ENCODE results near the gene HOXD13. TPM values are rescaled to one million over a fixed set of nuclear protein-coding genes. Genes with fewer than 3 reads are reported as not detected.

The HOXD13 gene
- total RNA-seq, 1 donor from 2014 or later = not detected

DNA sequence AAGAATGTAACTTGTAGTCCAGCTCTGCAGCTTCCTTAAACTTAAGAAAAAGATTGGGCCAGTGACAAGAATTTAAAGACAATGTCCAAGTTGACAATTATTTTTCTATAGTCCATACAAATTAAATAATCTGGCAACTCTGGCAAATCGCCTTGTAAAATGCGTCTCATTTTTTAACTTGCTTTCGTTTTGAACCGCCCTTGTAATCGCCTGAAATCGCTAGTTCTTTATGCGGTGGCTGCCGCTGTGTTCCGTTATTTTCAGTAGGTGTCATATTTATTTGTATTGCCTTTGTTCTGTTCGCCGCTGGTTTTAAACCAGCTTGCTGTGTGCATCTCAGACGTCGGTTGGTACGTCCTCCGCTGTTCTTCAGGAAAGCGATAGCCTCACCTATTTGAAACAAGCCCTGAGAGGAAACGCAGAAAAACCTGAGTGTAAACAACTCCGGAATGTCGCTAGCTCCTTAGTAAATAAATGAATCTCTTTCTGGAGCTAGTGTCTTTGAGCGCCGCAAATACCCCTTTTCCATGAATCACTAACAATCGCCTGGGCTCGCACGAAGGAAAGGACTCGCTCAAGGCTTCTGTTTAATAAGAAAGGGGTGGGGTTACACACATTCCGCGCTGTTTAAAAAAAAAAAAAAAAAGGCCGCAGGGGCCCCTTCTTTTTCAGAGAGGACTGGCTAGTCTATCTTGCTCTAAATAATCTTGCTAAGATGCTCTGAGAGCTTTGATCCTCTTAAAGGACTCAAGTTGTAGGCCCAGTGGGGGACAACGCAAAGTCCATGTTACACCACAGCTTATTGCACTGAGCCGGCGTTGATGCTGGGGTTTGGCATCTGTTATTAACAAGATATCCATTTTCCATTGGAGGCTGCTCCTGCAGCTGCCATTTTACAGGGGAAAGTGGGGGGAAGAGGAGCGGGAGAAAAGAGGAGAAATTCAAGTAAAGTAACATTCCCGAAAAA lies 40.0 kb downstream of the HOXD13 start:
- no peak for DNase-seq

DNA sequence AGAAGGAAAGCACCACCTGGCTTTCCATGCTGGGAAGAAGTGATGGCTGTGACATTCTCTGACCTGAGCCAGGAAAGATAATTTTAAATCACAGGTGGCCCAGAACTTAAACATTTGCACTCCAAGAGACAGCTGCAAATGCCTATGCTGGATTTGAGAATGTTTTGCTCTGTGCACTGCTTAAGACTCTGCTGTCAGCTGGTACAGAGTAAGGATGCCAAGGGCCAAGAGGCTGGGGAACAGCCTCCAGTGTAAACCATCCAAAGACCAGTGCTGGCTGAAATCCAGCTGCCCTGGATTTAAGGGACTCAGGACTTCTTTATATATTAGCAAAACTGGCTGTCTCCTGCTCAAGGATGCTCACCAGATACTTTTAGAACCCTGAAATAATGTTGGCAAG lies 40.9 kb downstream of the HOXD13 start:
- no peak for DNase-seq

DNA sequence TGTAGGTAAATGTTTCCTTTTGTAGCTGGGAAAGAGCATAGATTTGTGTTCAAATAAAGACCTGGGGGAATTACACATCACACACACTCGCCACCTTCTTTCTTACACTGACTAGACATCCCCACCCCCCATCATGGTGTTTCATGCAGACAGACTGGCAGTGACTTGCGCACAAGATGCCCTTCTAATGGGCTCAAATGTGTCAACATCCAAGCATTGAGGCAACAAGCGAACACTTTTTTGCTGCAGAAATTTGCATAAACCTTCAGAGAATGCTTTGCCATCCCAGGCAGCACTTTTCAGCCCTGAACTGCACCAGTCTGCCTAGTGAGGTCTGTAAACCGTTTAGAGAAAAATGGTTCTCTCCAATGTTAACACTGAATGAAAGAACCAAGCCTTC lies 41.5 kb downstream of the HOXD13 start:
- DNase-seq = no peak

DNA sequence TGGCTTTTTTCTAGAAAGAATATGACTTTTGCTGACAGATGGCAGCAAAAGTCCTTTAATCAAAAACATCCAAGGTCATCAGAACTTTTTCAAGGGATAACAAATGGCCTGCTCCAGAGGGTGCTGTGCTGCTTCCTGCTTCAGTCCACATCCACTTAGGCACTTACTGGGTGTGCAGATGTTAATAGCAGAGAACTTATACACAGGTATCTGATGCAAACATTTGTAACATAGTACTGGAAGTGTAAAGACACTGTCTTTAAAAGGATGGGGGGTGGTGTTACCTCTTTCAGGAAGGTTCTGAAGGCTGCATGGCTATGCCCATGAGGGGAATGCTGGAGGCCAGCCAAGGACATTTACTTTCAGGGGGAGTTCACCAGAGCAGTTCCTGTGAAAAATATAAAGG lies 42.5 kb downstream of the HOXD13 start:
- no peak for DNase-seq

DNA sequence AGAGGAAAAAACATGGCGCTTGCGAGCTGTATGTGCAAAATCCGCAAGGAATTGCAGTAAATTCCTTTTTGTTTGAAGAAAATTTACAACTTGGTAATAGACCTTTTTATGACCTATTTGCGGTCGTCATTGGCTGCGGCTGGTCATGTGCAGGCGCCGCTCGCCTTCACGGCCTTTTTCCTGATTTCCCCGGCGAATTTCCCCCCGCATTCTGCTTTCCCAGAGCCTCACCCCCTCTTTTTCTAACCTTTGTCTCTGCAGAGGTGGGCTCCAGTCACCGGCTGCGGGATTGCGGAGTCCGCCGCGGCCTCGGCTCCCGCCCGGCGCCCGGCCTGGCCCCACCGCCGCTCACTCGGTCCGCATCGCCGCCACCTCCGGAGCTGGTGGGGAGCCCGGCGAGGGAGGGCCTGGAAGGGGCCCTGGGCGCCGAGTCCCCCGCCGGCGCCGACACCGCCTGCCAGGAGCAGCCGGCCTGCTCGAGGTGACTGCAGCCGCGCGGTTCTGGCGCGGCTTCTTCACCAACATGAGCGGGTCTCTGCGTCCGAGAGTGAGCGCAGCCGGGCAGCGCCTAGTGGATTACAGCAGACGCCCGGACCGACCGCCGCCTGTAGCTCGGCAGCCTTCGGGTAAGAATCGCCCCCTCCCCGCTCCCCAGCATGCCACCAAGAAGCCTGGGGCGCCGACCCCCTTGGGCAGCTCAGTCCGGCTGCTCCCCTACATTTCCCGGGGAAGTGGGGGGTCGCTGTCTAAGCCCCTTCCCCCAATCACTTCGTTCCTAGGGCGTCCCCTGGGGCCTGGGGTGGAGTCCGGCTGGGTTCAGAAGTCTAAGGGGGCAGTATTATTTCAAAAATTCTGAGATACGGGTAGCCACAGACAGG lies 44.1 kb downstream of the HOXD13 start:
- no peak for DNase-seq

DNA sequence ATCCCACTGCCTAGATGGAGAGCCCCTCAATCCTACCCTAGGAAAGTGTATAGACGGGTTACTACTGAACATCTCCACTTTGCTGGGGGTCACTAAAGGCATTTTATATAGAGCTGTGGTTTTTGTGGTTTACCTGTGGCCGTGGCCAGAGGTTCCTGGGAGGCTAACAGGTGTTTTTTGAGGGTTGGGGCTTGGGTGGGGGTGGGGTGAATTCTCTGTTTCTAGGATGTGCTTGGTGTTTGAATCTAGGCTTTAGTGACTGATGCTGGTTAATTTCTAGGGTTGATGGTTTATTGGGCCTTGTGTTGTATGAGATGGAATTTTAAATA lies 44.7 kb downstream of the HOXD13 start:
- DNase-seq = no peak

DNA sequence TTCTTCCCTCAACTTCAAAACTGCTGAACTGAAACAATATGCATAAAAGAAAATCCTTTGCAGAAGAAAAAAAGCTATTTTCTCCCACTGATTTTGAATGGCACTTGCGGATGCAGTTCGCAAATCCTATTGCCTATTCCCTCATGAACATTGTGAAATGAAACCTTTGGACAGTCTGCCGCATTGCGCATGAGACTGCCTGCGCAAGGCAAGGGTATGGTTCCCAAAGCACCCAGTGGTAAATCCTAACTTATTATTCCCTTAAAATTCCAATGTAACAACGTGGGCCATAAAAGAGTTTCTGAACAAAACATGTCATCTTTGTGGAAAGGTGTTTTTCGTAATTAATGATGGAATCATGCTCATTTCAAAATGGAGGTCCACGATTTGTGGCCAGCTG lies 45.4 kb downstream of the HOXD13 start:
- no peak for DNase-seq

DNA sequence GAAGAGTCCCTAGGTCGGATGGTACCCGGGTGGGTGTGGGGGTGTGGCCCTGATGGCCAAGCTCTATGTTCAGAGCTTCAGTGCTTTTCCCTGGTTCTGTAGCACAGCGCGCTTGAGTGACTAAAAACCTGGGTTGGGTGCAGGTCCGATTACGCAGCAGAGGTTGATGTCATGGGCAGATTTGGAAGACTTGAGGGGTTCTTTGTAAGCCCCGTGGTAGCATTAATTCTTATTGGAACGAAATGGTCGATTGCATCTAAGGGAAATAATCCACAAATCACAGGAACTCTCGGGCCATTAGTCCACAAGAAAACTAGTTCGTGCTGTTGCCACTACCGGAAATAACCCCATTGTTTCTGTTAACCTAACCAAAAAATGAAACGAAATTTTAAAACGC lies 46.0 kb downstream of the HOXD13 start:
- no peak for DNase-seq

DNA sequence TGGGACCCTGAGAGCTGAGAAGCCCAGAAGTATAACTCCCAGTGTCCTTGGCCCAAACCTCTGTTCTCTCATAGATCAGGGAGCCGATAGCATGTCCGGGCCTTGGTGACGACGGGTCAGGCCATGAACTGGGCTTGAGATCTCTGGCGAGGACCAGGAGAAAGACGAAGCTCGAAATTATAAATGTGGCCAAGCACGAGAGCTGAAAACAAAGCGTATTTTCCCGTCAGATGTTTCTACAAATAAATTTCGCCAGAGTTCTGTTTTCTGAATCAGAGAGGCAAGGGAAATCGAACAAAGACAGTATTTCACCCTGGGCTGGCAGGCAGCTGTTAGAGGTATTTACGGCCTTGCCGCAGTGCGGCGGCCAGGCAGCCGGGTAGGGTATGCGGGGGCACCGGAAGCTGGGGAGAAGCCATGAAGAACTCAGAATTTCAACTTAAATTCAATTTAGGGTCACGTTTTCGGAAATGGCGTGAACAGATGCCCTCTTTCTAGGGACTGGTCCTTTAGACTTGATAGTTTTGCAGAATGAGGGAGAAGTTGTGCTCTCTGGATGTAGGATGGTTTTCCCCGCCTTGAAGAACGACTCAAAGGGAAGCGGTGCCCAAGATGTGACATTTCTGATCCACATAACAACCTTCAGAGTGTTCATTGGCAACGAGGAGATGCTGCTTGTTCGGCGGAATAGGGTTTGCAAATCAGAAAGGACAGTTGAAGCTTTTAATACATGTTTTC lies 46.6 kb downstream of the HOXD13 start:
- DNase-seq = no peak

DNA sequence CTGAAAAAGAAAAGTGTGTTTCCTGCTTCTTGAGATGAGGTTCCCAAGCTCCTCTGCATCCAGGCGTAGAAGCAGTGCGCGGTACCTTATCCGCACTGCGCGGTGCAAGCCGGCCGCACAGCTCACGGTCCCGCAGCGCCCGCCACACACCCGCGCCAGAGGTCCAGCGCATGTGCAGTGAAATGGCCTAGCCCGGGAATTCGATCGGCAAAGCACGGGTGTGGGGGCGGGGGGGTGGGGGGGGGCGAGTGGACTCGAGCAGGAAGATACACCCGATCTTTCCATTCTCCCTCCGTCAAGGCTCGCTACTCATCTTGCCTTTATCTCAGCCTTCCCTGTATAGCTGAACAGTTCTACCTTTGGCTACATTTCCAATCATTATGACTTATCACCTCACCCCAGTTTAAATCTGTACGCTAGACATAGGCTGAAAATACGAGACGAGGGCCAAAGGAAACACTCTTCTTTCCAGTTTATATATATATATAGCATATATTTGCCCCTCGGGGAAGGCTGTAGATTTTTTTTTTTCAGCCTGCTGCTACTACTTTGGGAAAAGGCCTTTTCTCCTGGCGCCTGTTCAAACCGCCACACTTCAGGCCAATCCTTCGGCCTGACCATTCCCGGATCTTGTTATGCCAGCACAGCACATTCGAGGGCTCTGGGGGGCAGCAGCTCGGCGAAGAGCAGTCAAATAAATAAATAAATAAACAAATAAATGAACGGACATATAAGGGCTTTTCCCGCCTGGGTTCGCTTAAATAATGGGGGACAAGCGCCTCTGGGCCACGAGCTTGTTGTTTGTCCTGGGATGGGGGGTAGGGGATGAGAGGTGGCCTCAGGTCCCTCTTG lies 47.4 kb downstream of the HOXD13 start:
- DNase-seq = no peak

DNA sequence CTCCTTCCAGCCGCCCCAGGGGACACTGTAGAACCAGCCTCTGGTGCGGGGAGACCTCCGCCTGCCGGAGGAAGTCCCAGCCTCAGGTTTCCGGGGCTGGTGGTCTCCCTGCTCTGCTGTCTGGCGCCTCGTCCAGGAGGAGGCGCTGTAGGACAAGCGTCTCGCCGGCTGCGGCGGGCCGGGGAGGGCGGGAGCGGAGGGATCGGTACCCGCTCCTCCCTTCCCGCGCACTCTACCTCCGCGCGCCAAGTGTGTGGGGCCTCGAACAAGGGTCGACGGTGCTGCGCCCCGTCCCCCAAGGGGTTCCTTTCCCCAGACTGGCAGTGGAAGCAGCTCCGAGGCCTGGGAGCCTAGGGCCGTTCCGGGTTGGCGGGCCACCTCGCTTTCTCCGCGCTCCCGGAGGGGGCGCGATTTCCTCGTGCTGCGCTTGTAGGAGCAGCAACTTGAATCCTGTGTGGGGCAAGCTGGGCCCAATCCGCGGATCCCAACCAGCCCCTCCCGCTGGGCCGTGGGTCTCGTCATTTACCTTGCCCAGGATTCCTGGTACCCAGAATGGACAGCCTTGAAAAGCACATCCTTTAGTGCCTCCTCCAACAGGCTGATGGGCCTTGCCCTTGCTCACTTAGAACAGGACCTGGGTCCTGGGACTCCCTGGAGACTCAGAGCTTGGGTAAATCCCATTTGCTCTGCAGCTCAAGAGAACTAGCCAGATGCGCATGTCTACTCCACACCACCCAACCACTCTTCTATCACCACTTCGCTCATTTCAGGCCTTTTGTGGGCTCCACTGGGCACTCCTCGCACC lies 48.2 kb downstream of the HOXD13 start:
- DNase-seq = peak; percentile 54

DNA sequence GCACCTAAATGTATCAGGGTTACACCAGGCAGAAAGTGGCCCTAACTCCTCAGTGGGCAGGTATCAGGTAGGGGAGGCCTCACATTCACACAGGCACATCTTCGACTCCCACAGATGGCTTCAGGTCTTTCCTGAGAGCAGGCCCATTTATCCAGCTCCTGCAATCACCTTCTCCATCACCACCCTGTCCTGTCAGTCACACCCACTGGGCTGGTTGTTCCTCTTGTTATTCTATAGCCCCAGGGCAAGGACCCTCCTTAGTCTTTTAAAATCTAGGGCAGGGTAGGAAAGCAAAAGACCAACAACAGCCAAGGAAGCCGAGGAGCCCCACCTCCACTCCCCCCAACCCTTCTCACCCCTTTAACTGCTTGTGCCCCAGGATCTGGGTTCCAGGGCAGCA lies 49.8 kb downstream of the HOXD13 start:
- no peak for DNase-seq

Other genes starting within 250 kb of the HOXD13 start
- 67.1 TPM for gene LNPK, start 90.5 kb upstream of the HOXD13 start, total RNA-seq
- not detected for gene EVX2, start 8.8 kb upstream of the HOXD13 start, total RNA-seq
- gene HOXD12, start 7.1 kb downstream of the HOXD13 start, total RNA-seq = not detected
- gene HOXD11, start 14.6 kb downstream of the HOXD13 start, total RNA-seq = not detected
- not detected for gene HOXD10, start 24.1 kb downstream of the HOXD13 start, total RNA-seq
- gene HOXD9, start 30.0 kb downstream of the HOXD13 start, total RNA-seq = not detected
- gene HOXD8, start 37.0 kb downstream of the HOXD13 start, total RNA-seq = not detected
- not detected for gene HOXD4, start 58.8 kb downstream of the HOXD13 start, total RNA-seq
- gene HOXD3, start 64.6 kb downstream of the HOXD13 start, total RNA-seq = not detected
- gene HOXD1, start 95.9 kb downstream of the HOXD13 start, total RNA-seq = not detected
- 50.5 TPM for gene MTX2, start 176.7 kb downstream of the HOXD13 start, total RNA-seq